Measurements from ENCODE around the gene OR10G2.

- TF ChIP-seq CTCF (conservative IDR thresholded peaks at IDR 0.05) (no peak), EZH2 (IDR thresholded peaks at IDR 0.05; ENCODE audit: low read depth) (no peak)
These were observed 3.7 kb downstream of the OR10G2 start for GRCh38 chr14:21631084-21631483.

All from PC-9 (cell line).